NT2/D1 (cell line): ENCODE measurements around the gene TEC.

Source experiments
- YY1 ChIP-seq: IDR thresholded peaks from 2 replicates; pipeline ENCODE4 v1.6.1; 2011; ENCODE audit not compliant: insufficient read length, insufficient read depth
- ZNF274 ChIP-seq: IDR thresholded peaks from 2 replicates; pipeline ENCODE4 v1.6.1; 2011; ENCODE audit warnings: mild to moderate bottlenecking, low read depth, low read length

- TF ChIP-seq ZNF274 (no peak), YY1 (no peak)
Measured at GRCh38 chr4:48271626-48272025, 2.0 kb upstream of the TEC start.
